H54 (cell line): ENCODE data around the gene PRKCA.
"Not testable (repeated sequence)": the region's sequence is repeated elsewhere in the genome, so short reads cannot be mapped to it uniquely, and the experiment has no call there.

Source experiments
- DNase-seq: peaks from one replicate; pipeline ENCODE4 v3.0.0; 2011; ENCODE audit warnings: low spot score, mixed read lengths; ENCODE audit not compliant: insufficient read length
- FAIRE-seq: peaks from 3 replicates; lab custom pipeline; 2011; peaks lifted over from hg19 to GRCh38; lab: Jason Lieb, UNC
- POLR2A ChIP-seq: IDR thresholded peaks from 2 replicates; pipeline ENCODE4 v1.6.1; 2011; ENCODE audit warnings: low read depth, mild to moderate bottlenecking, low read length

PRKCA gene

GRCh38 chr17:66612993-66613392 is 310.6 kb downstream of the PRKCA start:
- TF ChIP-seq POLR2A = no peak
- FAIRE-seq = no peak
- no peak for DNase-seq

DNA sequence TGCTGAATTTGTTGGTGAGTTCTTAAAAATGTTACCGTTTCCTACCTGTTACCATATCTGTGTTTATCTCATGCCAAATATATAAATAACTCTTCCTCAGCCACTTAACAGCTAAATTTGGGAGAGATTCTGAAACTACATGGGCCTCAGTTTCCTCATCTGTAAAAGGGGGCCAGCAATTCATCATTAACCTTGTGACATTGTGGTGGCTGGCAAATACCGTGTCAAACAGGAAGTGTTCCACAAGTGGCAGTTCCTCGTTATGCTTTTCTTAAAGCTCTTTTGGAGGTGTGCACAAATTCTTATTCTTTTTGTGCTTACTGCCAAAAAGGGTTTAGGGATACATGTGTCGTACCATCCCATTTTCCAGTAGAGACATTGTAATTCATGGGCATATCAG is 312.1 kb downstream of the PRKCA start:
- no peak for DNase-seq
- FAIRE-seq = no peak
- no peak for TF ChIP-seq POLR2A

GRCh38 chr17:66619206-66619605 is 316.8 kb downstream of the PRKCA start:
- DNase-seq (no peak), FAIRE-seq (no peak)
- TF ChIP-seq POLR2A = no peak

- FAIRE-seq (no peak), DNase-seq (no peak)
- no peak for TF ChIP-seq POLR2A
Observed at GRCh38 chr17:66620528-66620927, 318.1 kb downstream of the PRKCA start.

DNA sequence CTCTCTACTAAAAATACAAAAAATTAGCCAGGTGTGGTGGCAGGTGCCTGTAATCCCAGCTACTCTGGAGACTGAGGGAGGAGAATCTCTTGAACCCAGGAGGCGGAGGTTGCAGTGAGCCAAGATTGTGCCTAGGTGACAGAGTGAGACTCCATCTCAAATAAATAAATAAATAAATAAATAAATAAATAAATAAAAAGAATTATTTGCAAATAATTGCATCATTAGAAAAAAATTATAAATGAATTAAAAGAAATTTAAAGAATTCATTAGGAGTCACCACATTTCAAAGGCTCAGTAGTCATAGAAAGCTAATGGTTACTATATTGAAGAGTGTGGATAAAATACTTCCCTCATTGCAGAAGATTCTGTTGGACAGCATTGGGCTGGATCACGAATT is 322.2 kb downstream of the PRKCA start:
- not testable (repeated sequence) for DNase-seq, FAIRE-seq

DNA sequence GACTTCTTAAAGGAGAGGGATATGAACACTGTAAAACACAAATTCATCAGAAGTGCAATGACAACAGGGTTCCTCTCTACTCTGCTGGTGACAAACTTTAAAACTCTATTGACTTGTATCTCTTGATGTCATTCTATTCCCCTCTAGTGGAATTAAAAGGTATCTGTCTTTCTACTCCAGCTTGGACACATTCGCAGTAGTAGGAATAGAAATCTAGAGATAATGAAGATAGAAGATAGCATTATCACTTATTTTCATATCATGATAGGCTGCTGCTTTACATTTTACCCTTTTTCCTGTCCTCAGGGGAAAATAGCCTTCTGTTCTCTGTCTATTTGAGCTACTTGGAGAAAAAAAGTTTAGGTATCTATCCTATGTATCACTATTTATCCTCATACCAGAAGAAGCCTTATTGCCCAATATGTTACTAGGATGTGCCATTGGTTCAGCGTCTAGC is 322.9 kb downstream of the PRKCA start:
- FAIRE-seq = peak; percentile 84
- TF ChIP-seq POLR2A = no peak

DNA sequence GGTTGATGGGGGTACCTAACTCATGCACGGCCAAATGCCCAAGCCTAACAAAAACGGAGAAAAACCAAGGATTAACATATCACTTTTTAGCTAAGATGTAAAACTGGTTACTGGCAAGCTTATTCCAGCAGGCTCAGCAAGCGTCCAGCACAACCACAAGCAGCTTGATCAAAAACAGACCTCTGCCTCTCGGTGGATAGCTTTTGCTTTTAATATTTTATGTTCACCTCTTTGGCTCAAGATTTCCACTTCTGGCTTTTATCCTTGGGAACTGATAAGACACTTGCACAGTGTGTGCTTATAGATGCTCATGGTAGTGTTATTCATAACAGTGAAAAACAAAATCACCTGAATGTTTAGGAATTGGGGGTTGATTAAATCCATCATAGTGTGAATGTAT is 325.6 kb downstream of the PRKCA start:
- FAIRE-seq = no peak
- TF ChIP-seq POLR2A = no peak
- DNase-seq = no peak

More for the DNA sequence above, 322.9 kb downstream of the PRKCA start:
- peak; percentile 36 for DNase-seq

DNA sequence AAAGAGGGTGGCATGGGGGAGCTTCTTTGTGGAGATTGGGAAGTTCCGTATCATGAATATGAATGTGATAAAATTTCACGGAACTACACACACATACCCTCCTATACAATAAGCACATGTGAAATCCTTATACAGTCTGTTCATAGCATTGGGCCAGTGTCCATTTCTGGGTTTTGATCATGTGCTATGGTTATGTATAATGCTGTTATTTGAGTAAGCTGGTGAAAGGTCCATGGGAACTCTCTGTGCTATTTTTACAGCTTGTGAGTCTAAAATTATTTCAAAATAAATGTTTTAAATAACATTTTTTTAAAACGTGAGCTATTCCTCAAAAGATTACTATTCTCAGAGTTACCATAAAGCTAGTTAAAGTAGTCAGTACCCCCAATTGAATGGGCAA is 327.3 kb downstream of the PRKCA start:
- DNase-seq = no peak
- TF ChIP-seq POLR2A = no peak
- no peak for FAIRE-seq

GRCh38 chr17:66630379-66630778 is 328.0 kb downstream of the PRKCA start:
- FAIRE-seq (no peak), DNase-seq (no peak)
- no peak for TF ChIP-seq POLR2A

DNA sequence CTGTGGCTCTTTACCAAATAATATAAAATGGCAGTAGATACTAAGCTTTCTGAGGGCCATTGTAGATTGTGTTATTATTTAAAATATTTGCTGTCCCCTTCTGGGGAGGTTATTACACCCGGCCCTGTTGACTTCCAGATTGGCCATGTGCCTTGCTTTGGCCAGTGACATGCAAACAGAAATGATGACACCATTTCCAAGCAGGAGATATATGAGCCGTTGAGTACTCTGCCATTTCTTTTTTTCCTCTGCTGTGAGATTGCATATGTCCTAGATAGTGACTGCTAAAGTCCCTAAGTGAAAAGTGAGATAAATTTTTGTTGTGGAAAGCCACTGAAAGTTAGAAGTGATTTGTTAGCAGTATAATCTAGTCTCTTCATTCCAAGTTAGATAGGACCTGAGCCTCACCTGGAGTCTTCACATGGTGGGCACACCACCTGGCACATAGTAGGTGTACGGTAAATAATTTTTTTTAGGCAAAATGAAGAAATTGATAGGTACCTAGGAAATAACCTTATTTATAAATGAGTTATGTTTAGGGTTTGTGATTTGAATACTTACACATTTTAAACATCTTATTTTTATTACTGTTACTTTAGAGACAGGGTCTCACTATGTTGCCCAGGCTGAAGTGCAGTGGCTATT is 328.5 kb downstream of the PRKCA start:
- DNase-seq (no peak), FAIRE-seq (no peak)
- TF ChIP-seq POLR2A = no peak

GRCh38 chr17:66632731-66633130 is 330.3 kb downstream of the PRKCA start:
- FAIRE-seq (no peak), DNase-seq (no peak)
- no peak for TF ChIP-seq POLR2A

GRCh38 chr17:66633317-66633965 is 331.0 kb downstream of the PRKCA start:
- DNase-seq = peak; percentile 27
- peak; percentile 65 for FAIRE-seq
- TF ChIP-seq POLR2A = no peak

DNA sequence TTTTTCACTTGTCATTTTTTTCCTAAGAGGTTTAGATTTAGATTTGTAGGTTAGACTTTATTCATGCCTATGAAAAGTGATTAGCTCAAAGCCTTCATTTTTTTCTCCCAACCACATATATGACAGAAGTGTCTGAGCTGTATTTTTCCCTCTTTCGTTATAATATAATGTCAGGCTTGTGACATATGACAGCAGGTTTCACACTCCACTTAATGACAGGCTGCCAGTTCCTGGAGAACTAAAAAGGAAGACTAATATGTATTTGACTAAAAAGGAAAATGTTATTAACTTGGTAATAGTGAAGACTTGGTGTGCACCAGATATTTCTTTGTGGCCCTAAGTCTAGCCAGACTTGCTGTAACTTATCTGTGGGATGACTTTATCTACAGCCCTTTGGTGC is 331.8 kb downstream of the PRKCA start:
- TF ChIP-seq POLR2A = no peak
- DNase-seq (no peak), FAIRE-seq (no peak)

DNA sequence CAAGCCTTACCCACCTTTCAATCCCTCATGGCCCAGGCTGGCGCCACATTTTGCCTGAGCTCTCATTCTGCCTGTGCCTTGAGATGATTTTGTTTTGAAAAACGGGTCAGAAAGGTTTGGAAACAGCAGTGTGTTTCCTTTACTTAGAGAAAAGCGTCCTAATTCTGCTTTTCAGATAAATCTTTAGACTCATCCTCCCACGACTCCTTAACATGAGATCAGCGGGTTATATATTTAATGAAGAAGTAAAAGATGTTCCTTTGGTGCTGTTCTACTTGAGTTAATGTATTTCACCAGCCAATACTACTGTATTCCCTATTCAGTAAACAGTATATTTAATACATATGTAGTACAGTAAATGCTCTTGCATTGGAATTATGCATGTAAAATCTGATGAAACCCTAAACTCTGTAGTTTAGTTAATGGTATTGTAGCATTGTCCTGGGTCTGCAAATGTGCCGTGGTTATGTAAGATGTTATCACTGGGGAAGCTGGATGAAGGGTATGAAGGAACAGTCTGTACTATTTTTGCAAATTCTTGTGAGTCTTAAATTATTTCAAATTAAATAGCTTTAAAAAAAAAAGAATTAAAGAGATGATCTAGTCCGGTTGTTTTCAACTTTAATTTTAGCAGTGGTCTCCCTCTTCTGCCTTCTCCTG is 333.1 kb downstream of the PRKCA start:
- FAIRE-seq (no peak), DNase-seq (no peak)
- no peak for TF ChIP-seq POLR2A

- DNase-seq (peak; percentile 51), FAIRE-seq (peak; percentile 91)
- TF ChIP-seq POLR2A = no peak
Observed at GRCh38 chr17:66636111-66636510, 333.7 kb downstream of the PRKCA start.
